CD4-positive, alpha-beta T cell (primary cell): ENCODE data around the gene ENTPD3. TPM values are rescaled to one million over a fixed set of nuclear protein-coding genes. Genes with fewer than 3 reads are reported as not detected.

Experiments
- ATAC-seq: fragments of 200-7000 bp; cut with Tn5 transposase; one replicate; pipeline ENCODE4 v1.10.0; 2022; ENCODE audit warnings: mild to moderate bottlenecking; ENCODE audit not compliant: poor library complexity
- CTCF ChIA-PET: fragments of 350-600 bp; sonication (Branson Sonifier 250); formaldehyde crosslinking; loops from one replicate; lab custom pipeline; 2021; ENCODE audit warnings: antibody characterized with exemption, inconsistent platforms; lab: Charles Lee
- POLR2A ChIA-PET: fragments of 350-600 bp; sonication (Branson Sonifier 250); formaldehyde crosslinking; loops from one replicate; lab custom pipeline; 2021; ENCODE audit warnings: antibody characterized with exemption, inconsistent platforms; lab: Charles Lee
- DNase-seq, 14 experiments: peaks; one replicate each; pipeline ENCODE4 v3.0.0-alpha.2; 2013 to 2020; ENCODE audit warnings: mixed read lengths in 2 of 14
- H3K27ac ChIP-seq, 2 donors: one replicate each; pipeline versions ENCODE4 v1.5.1 to v1.7.0; 2013; ENCODE audit warnings: low read length in 2 of 2, low read depth in 1 of 2, mild to moderate bottlenecking in 1 of 2
- H3K27me3 ChIP-seq, 2 experiments: 1 replicate in 1 of 2; 2 replicates in 1 of 2; pipeline versions ENCODE4 v1.6.1 to v1.7.0; 2013; ENCODE audit warnings: low read length in 2 of 2, control low read depth in 1 of 2, mild to moderate bottlenecking in 1 of 2, moderate library complexity in 1 of 2; ENCODE audit not compliant: insufficient read depth in 2 of 2, control insufficient read depth in 1 of 2
- H3K36me3 ChIP-seq: one replicate; pipeline ENCODE4 v1.6.1; 2013; ENCODE audit warnings: low read length, control low read depth; ENCODE audit not compliant: insufficient read depth
- H3K4me1 ChIP-seq: one replicate; pipeline ENCODE4 v1.6.1; 2013; ENCODE audit warnings: low read length, control low read depth; ENCODE audit not compliant: insufficient read depth
- H3K4me3 ChIP-seq: one replicate; pipeline ENCODE4 v1.5.1; 2013; ENCODE audit warnings: mild to moderate bottlenecking, low read length, moderate library complexity
- H3K9me3 ChIP-seq, 2 experiments: 1 replicate in 1 of 2; 2 replicates in 1 of 2; pipeline versions ENCODE4 v1.6.1 to v1.7.0; 2013; ENCODE audit warnings: low read length in 2 of 2, mild to moderate bottlenecking in 2 of 2, control low read depth in 1 of 2, moderate library complexity in 1 of 2; ENCODE audit not compliant: control insufficient read depth in 1 of 2, insufficient read depth in 1 of 2
- H3K27ac Mint-ChIP-seq: one replicate; pipeline ENCODE4 v1.8.0; 2020; ENCODE audit warnings: mixed read lengths
- H3K27me3 Mint-ChIP-seq: one replicate; pipeline ENCODE4 v1.8.0; 2021; ENCODE audit warnings: mixed read lengths
- H3K36me3 Mint-ChIP-seq: one replicate; pipeline ENCODE4 v1.8.0; 2021; ENCODE audit warnings: low read depth, mixed read lengths
- H3K4me1 Mint-ChIP-seq: one replicate; pipeline ENCODE4 v1.8.0; 2021; ENCODE audit warnings: low read depth, mixed read lengths
- H3K4me3 Mint-ChIP-seq: one replicate; pipeline ENCODE4 v1.8.0; 2020; ENCODE audit warnings: mild to moderate bottlenecking, mixed read lengths
- H3K9me3 Mint-ChIP-seq: one replicate; pipeline ENCODE4 v1.8.0; 2020; ENCODE audit warnings: mixed read lengths
- intact Hi-C, 2 experiments: fragments of 100-400 bp; cut with DNase I in 1 of 2; cut with micrococcal nuclease in 1 of 2; formaldehyde crosslinking; loops; one replicate each; pipeline versions ENCODE4 v1.15.1 to v1.9.0; 2023 to 2025; cut with DNase I, micrococcal nuclease
- total RNA-seq, 174 experiments: library from RNA in 2 of 174; stranded (reverse) in 2 of 174; gene quantifications; one replicate each; pipeline ENCODE4 v1.2.3 and lab custom pipeline; 2021 to 2026
- TF ChIP-seq, protein P1 (sequence below): fragments of 200-600 bp; IDR thresholded peaks from one replicate; pipeline ENCODE4 v1.8.0; 2022; ENCODE audit warnings: antibody characterized with exemption, mild to moderate bottlenecking

Gene ENTPD3
- total RNA-seq, 2 experiments from 2014 or later, result not detected

DNA sequence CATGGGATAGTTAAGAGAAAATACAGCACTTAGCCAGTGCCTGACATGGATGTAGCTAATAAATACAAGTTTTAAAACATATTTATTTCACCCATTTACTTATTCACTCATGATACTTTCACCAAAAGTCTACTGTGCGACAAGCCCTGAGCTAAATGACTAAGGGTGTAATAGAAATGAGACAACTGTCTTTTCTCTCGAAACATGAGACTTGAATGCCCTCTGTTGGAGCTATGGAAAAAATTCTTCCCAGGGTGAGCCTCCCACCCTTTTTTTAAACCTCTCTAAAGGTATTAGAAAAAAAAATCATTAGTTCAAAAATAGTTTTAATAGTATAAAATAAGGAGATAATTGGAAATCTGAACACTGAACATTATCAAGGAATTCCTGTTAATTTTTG lies 45.8 kb downstream of the ENTPD3 start:
- ChIA-PET POLR2A (no interaction called here), CTCF (no interaction called here)
- Mint-ChIP-seq H3K36me3 (peaks cover 5% of the 10 kb centered on the region), H3K27ac (no peak overlapping the region), H3K4me1 (no peaks in the 10 kb centered on the region), H3K27me3 (peaks cover 4% of the 10 kb centered on the region), H3K9me3 (no peaks in the 10 kb centered on the region), H3K4me3 (no peak overlapping the region)
- Histone ChIP-seq H3K4me1 (no peaks in the 10 kb centered on the region), H3K9me3 (no peaks in the 10 kb centered on the region), H3K36me3 (no peaks in the 10 kb centered on the region), H3K27me3 (no peaks in the 10 kb centered on the region), H3K4me3 (no peak overlapping the region), H3K27ac (no peak overlapping the region)
- DNase-seq (no peak), ATAC-seq (no peak)
- intact Hi-C loops, result no loop called here
- TF ChIP-seq, protein P1, sequence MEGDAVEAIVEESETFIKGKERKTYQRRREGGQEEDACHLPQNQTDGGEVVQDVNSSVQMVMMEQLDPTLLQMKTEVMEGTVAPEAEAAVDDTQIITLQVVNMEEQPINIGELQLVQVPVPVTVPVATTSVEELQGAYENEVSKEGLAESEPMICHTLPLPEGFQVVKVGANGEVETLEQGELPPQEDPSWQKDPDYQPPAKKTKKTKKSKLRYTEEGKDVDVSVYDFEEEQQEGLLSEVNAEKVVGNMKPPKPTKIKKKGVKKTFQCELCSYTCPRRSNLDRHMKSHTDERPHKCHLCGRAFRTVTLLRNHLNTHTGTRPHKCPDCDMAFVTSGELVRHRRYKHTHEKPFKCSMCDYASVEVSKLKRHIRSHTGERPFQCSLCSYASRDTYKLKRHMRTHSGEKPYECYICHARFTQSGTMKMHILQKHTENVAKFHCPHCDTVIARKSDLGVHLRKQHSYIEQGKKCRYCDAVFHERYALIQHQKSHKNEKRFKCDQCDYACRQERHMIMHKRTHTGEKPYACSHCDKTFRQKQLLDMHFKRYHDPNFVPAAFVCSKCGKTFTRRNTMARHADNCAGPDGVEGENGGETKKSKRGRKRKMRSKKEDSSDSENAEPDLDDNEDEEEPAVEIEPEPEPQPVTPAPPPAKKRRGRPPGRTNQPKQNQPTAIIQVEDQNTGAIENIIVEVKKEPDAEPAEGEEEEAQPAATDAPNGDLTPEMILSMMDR, result no peak

DNA sequence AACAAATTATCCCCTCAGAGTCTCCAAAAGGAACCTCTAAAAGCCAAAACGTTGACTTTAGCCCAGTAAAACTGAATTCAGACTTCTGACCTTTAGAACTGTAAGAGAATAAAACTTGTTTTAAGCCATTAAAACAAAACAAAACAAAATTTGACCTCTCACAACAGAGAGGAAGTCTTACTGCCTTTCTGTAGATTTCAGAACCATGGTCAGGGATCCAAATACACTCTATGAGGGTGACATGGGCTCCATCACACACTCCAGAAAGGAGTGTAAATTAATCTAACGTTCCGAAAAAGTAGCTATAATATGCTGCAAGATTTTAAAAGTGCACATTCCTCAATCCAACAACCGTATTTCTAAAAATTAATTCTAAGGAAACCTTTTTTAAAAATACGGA lies 50.9 kb downstream of the ENTPD3 start:
- H3K36me3 ChIP-seq, result no peaks in the 10 kb centered on the region
- no peak overlapping the region for H3K27ac Mint-ChIP-seq
- ATAC-seq (no peak), DNase-seq (no peak)
- no peak overlapping the region for H3K4me3 ChIP-seq
- H3K9me3 Mint-ChIP-seq, result no peaks in the 10 kb centered on the region
- no peaks in the 10 kb centered on the region for H3K27me3 Mint-ChIP-seq
- TF ChIP-seq, protein P1, result no peak
- H3K4me3 Mint-ChIP-seq, result no peak overlapping the region
- POLR2A ChIA-PET, result no interaction called here
- no peaks in the 10 kb centered on the region for H3K4me1 Mint-ChIP-seq
- H3K27me3 ChIP-seq, result no peaks in the 10 kb centered on the region
- no peaks in the 10 kb centered on the region for H3K4me1 ChIP-seq
- intact Hi-C loops, result no loop called here
- no peak overlapping the region for H3K27ac ChIP-seq
- H3K36me3 Mint-ChIP-seq, result no peaks in the 10 kb centered on the region
- CTCF ChIA-PET, result no interaction called here
- no peaks in the 10 kb centered on the region for H3K9me3 ChIP-seq

DNA sequence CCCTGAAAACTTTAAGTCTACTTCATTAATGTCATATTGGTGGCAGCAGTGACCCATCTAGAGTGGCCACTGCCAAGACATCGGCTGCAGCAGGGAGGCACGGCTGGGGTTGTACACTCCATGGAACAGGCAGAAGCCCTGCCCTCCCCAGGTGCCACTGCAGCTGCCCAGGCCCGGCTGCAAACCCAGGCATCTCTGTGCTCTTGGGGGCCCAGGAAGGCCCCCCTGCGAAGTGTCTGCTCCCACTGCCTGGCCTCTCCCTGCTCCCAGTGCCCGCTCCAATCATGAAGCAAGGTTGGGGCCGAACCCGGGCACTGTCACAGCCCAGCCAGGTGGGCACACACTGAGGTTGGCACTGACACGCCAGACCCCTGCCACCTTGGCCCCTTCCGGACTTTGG lies 58.1 kb downstream of the ENTPD3 start:
- TF ChIP-seq, protein P1, result no peak
- DNase-seq (no peak), ATAC-seq (no peak)
- no peak overlapping the region for H3K27ac ChIP-seq
- Mint-ChIP-seq H3K9me3 (no peaks in the 10 kb centered on the region), H3K36me3 (peaks cover 17% of the 10 kb centered on the region), H3K4me3 (no peak overlapping the region), H3K4me1 (no peaks in the 10 kb centered on the region), H3K27ac (no peak overlapping the region), H3K27me3 (no peaks in the 10 kb centered on the region)
- ChIA-PET POLR2A (no interaction called here), CTCF (no interaction called here)
- no peaks in the 10 kb centered on the region for H3K4me1 ChIP-seq
- H3K27me3 ChIP-seq, result no peaks in the 10 kb centered on the region
- H3K4me3 ChIP-seq, result no peak overlapping the region
- intact Hi-C loops, result no loop called here
- H3K9me3 ChIP-seq, result no peaks in the 10 kb centered on the region
- H3K36me3 ChIP-seq, result no peaks in the 10 kb centered on the region
